ENCODE results near the gene PILRB. TPM values are rescaled to one million over a fixed set of nuclear protein-coding genes. Genes with fewer than 3 reads are reported as not detected.

Gene PILRB
- total RNA-seq, 1 donor from 2014 or later, result 67.2 TPM

GRCh38 chr7:100400041-100400440, 42.1 kb downstream of the PILRB start:
- H3K9me3 ChIP-seq, result no peaks in the 10 kb centered on the region
- H3K4me1 ChIP-seq, result no peaks in the 10 kb centered on the region
- no peak overlapping the region for H3K27ac ChIP-seq
- no peaks in the 10 kb centered on the region for H3K36me3 ChIP-seq
- no peak overlapping the region for H3K4me3 ChIP-seq
- DNase-seq (ENCODE audit: low spot score in 2 of 2), result no peak
- H3K27me3 ChIP-seq, result no peaks in the 10 kb centered on the region
- no peak for TF ChIP-seq CTCF (IDR thresholded peaks at IDR 0.05)
- intact Hi-C loops (cut with DNase I), result no loop called here

GRCh38 chr7:100400656-100401055, 42.7 kb downstream of the PILRB start:
- Histone ChIP-seq H3K27ac (no peak overlapping the region), H3K27me3 (no peaks in the 10 kb centered on the region), H3K36me3 (no peaks in the 10 kb centered on the region), H3K4me3 (no peak overlapping the region), H3K4me1 (no peaks in the 10 kb centered on the region), H3K9me3 (no peaks in the 10 kb centered on the region)
- peak in 1 of 2 donors; percentile 37 for DNase-seq (ENCODE audit: low spot score in 2 of 2)
- no peak for TF ChIP-seq CTCF (IDR thresholded peaks at IDR 0.05)
- intact Hi-C loops (cut with DNase I), result no loop called here

- Histone ChIP-seq H3K9me3 (no peaks in the 10 kb centered on the region), H3K36me3 (no peaks in the 10 kb centered on the region), H3K27me3 (no peaks in the 10 kb centered on the region), H3K4me1 (no peaks in the 10 kb centered on the region), H3K4me3 (no peak overlapping the region), H3K27ac (no peak overlapping the region)
- peak in 1 of 2 donors; percentile 34 for DNase-seq (ENCODE audit: low spot score in 2 of 2)
- intact Hi-C loops (cut with DNase I), result no loop called here
- TF ChIP-seq CTCF (IDR thresholded peaks at IDR 0.05), result no peak
Observed at GRCh38 chr7:100401811-100402210, 43.9 kb downstream of the PILRB start.

- Histone ChIP-seq H3K27ac (no peak overlapping the region), H3K36me3 (no peaks in the 10 kb centered on the region), H3K4me1 (no peaks in the 10 kb centered on the region), H3K4me3 (no peak overlapping the region), H3K9me3 (no peaks in the 10 kb centered on the region), H3K27me3 (no peaks in the 10 kb centered on the region)
- intact Hi-C loops (cut with DNase I), result no loop called here
- DNase-seq (ENCODE audit: low spot score in 2 of 2), result peak in 1 of 2 donors; percentile 3
- no peak for TF ChIP-seq CTCF (IDR thresholded peaks at IDR 0.05)
Observed at GRCh38 chr7:100402241-100402640, 44.3 kb downstream of the PILRB start.

GRCh38 chr7:100406767-100407166, 48.9 kb downstream of the PILRB start:
- Histone ChIP-seq H3K36me3 (no peaks in the 10 kb centered on the region), H3K27ac (no peak overlapping the region), H3K27me3 (no peaks in the 10 kb centered on the region), H3K4me3 (no peak overlapping the region), H3K9me3 (no peaks in the 10 kb centered on the region), H3K4me1 (no peaks in the 10 kb centered on the region)
- TF ChIP-seq CTCF (IDR thresholded peaks at IDR 0.05), result no peak
- no peak for DNase-seq (ENCODE audit: low spot score in 2 of 2)
- intact Hi-C loops (cut with DNase I), result no loop called here
